ENCODE data around the gene LRRC10B. TPM values are rescaled to one million over a fixed set of nuclear protein-coding genes. Genes with fewer than 3 reads are reported as not detected.

LRRC10B gene
- total RNA-seq, 1 experiment from 2014 or later: not detected

- peaks cover 4% of the 10 kb centered on the region for H3K36me3 Mint-ChIP-seq (ENCODE audit: insufficient read depth, unreplicated experiment)
- no TSS peak for BruUV-seq (replicated peaks)
These were observed 17.7 kb downstream of the LRRC10B start for GRCh38 chr11:61526229-61526628.

GRCh38 chr11:61526956-61527731 is 18.6 kb downstream of the LRRC10B start:
- TF ChIP-seq CTCF (IDR thresholded peaks at IDR 0.05; ENCODE audit: unreplicated experiment): no peak
- Mint-ChIP-seq H3K27ac (ENCODE audit: unreplicated experiment) (no peak overlapping the region), H3K36me3 (ENCODE audit: insufficient read depth, unreplicated experiment) (peaks cover 4% of the 10 kb centered on the region), H3K4me1 (ENCODE audit: low read depth, unreplicated experiment) (no peaks in the 10 kb centered on the region), H3K27me3 (ENCODE audit: unreplicated experiment) (peaks cover 70% of the 10 kb centered on the region), H3K4me3 (ENCODE audit: low read depth, unreplicated experiment) (no peak overlapping the region), H3K9me3 (ENCODE audit: low read depth, unreplicated experiment) (no peaks in the 10 kb centered on the region)
- DNase-seq: no peak
- CTCF ChIA-PET: interaction anchor here (1.1 kb wide), 1 partner anchor 13 kb away, joined by 5 read pairs; no protein-coding TSS in a partner anchor
- intact Hi-C loops (cut with micrococcal nuclease; ENCODE audit: unreplicated experiment): no loop called here
- BruUV-seq (replicated peaks): no TSS peak

More at GRCh38 chr11:61526229-61526628, 17.7 kb downstream of the LRRC10B start:
- no peaks in the 10 kb centered on the region for H3K9me3 Mint-ChIP-seq (ENCODE audit: low read depth, unreplicated experiment)
- H3K27ac Mint-ChIP-seq (ENCODE audit: unreplicated experiment): no peak overlapping the region
- H3K4me1 Mint-ChIP-seq (ENCODE audit: low read depth, unreplicated experiment): no peaks in the 10 kb centered on the region
- peaks cover 70% of the 10 kb centered on the region for H3K27me3 Mint-ChIP-seq (ENCODE audit: unreplicated experiment)
- H3K4me3 Mint-ChIP-seq (ENCODE audit: low read depth, unreplicated experiment): no peak overlapping the region
- no peak for TF ChIP-seq CTCF (IDR thresholded peaks at IDR 0.05; ENCODE audit: unreplicated experiment)
- intact Hi-C loops (cut with micrococcal nuclease; ENCODE audit: unreplicated experiment): no loop called here
- CTCF ChIA-PET: interaction anchor here (1.1 kb wide), 1 partner anchor 12 kb away, joined by 5 read pairs; no protein-coding TSS in a partner anchor
- DNase-seq: no peak

GRCh38 chr11:61528114-61528513 is 19.6 kb downstream of the LRRC10B start:
- CTCF ChIA-PET: no interaction called here
- no peak overlapping the region for H3K27ac Mint-ChIP-seq (ENCODE audit: unreplicated experiment)
- H3K9me3 Mint-ChIP-seq (ENCODE audit: low read depth, unreplicated experiment): no peaks in the 10 kb centered on the region
- H3K4me3 Mint-ChIP-seq (ENCODE audit: low read depth, unreplicated experiment): no peak overlapping the region
- intact Hi-C loops (cut with micrococcal nuclease; ENCODE audit: unreplicated experiment): no loop called here
- no TSS peak for BruUV-seq (replicated peaks)
- no peak for DNase-seq
- no peaks in the 10 kb centered on the region for H3K4me1 Mint-ChIP-seq (ENCODE audit: low read depth, unreplicated experiment)
- peaks cover 4% of the 10 kb centered on the region for H3K36me3 Mint-ChIP-seq (ENCODE audit: insufficient read depth, unreplicated experiment)
- H3K27me3 Mint-ChIP-seq (ENCODE audit: unreplicated experiment): peaks cover 69% of the 10 kb centered on the region
- TF ChIP-seq CTCF (IDR thresholded peaks at IDR 0.05; ENCODE audit: unreplicated experiment): no peak

GRCh38 chr11:61529537-61530225 is 21.1 kb downstream of the LRRC10B start:
- H3K27me3 Mint-ChIP-seq (ENCODE audit: unreplicated experiment): peaks cover 69% of the 10 kb centered on the region
- no peak for DNase-seq
- CTCF ChIA-PET: no interaction called here

More at GRCh38 chr11:61529537-61530225, 21.1 kb downstream of the LRRC10B start:
- no peaks in the 10 kb centered on the region for H3K9me3 Mint-ChIP-seq (ENCODE audit: low read depth, unreplicated experiment)
- no TSS peak for BruUV-seq (replicated peaks)
- no peak overlapping the region for H3K4me3 Mint-ChIP-seq (ENCODE audit: low read depth, unreplicated experiment)
- peaks cover 10% of the 10 kb centered on the region for H3K36me3 Mint-ChIP-seq (ENCODE audit: insufficient read depth, unreplicated experiment)
- H3K27ac Mint-ChIP-seq (ENCODE audit: unreplicated experiment): no peak overlapping the region
- TF ChIP-seq CTCF (IDR thresholded peaks at IDR 0.05; ENCODE audit: unreplicated experiment): no peak
- H3K4me1 Mint-ChIP-seq (ENCODE audit: low read depth, unreplicated experiment): peaks cover 8% of the 10 kb centered on the region
- intact Hi-C loops (cut with micrococcal nuclease; ENCODE audit: unreplicated experiment): loop anchor here (10.0 kb wide), 1 partner anchor 95 kb away; no protein-coding TSS in a partner anchor
